ENCODE data around the gene HPCAL4.

GRCh38 chr1:39696448-39696847 lies 5.2 kb upstream of the HPCAL4 start:
- TF ChIP-seq CTCF (IDR thresholded peaks at IDR 0.05), result no peak
- no peak for TF ChIP-seq POLR2A (IDR thresholded peaks at IDR 0.05)
